ENCODE results near the gene TAF15.

TAF15 gene

GRCh38 chr17:35812456-35812855 lies 3.2 kb downstream of the TAF15 start:
- H4K20me1 ChIP-seq (ENCODE audit: insufficient read depth): peaks cover 29% of the 10 kb centered on the region
- no peak overlapping the region for H2AFZ ChIP-seq (ENCODE audit: low read depth)
- TF ChIP-seq, protein P1, sequence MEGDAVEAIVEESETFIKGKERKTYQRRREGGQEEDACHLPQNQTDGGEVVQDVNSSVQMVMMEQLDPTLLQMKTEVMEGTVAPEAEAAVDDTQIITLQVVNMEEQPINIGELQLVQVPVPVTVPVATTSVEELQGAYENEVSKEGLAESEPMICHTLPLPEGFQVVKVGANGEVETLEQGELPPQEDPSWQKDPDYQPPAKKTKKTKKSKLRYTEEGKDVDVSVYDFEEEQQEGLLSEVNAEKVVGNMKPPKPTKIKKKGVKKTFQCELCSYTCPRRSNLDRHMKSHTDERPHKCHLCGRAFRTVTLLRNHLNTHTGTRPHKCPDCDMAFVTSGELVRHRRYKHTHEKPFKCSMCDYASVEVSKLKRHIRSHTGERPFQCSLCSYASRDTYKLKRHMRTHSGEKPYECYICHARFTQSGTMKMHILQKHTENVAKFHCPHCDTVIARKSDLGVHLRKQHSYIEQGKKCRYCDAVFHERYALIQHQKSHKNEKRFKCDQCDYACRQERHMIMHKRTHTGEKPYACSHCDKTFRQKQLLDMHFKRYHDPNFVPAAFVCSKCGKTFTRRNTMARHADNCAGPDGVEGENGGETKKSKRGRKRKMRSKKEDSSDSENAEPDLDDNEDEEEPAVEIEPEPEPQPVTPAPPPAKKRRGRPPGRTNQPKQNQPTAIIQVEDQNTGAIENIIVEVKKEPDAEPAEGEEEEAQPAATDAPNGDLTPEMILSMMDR (conservative IDR thresholded peaks at IDR 0.05; ENCODE audit: low read depth, low read length): no peak
- no peak overlapping the region for H3K27ac ChIP-seq
- H3K79me2 ChIP-seq (ENCODE audit: insufficient read depth, low read depth): peaks cover 82% of the 10 kb centered on the region
- no peak overlapping the region for H3K9ac ChIP-seq
- H3K4me2 ChIP-seq: no peak overlapping the region
- no peak overlapping the region for H3K4me3 ChIP-seq (IDR thresholded peaks at IDR 0.05; ENCODE audit: insufficient read depth, low read depth, low read length)
- H3K27me3 ChIP-seq (ENCODE audit: insufficient read depth, low read depth): no peaks in the 10 kb centered on the region
- H3K36me3 ChIP-seq (ENCODE audit: insufficient read depth): no peaks in the 10 kb centered on the region
- peaks cover 41% of the 10 kb centered on the region for H3K4me1 ChIP-seq (ENCODE audit: low read depth, poor library complexity, severe bottlenecking)

- Histone ChIP-seq H3K36me3 (ENCODE audit: insufficient read depth) (0 out of 2 replicates have a peak, but pooled peaks cover 6% of the 10 kb centered on the region), H3K4me1 (ENCODE audit: low read depth, poor library complexity, severe bottlenecking) (peaks cover 17% of the 10 kb centered on the region), H3K4me2 (no peak overlapping the region), H3K27me3 (ENCODE audit: insufficient read depth, low read depth) (no peaks in the 10 kb centered on the region), H3K27ac (no peak overlapping the region), H3K79me2 (ENCODE audit: insufficient read depth, low read depth) (peaks cover 96% of the 10 kb centered on the region), H3K4me3 (IDR thresholded peaks at IDR 0.05; ENCODE audit: insufficient read depth, low read depth, low read length) (no peak overlapping the region), H4K20me1 (ENCODE audit: insufficient read depth) (peaks cover 18% of the 10 kb centered on the region), H2AFZ (ENCODE audit: low read depth) (no peak overlapping the region), H3K9ac (no peak overlapping the region)
- TF ChIP-seq, protein P1 (conservative IDR thresholded peaks at IDR 0.05; ENCODE audit: low read depth, low read length): no peak
These were observed 7.4 kb downstream of the TAF15 start for GRCh38 chr17:35816723-35817122.

- Histone ChIP-seq H3K79me2 (ENCODE audit: insufficient read depth, low read depth) (peaks cover 96% of the 10 kb centered on the region), H3K27ac (no peak overlapping the region), H3K9ac (no peak overlapping the region), H4K20me1 (ENCODE audit: insufficient read depth) (peaks cover 14% of the 10 kb centered on the region), H3K27me3 (ENCODE audit: insufficient read depth, low read depth) (no peaks in the 10 kb centered on the region), H3K4me2 (no peak overlapping the region), H3K36me3 (ENCODE audit: insufficient read depth) (0 out of 2 replicates have a peak, but pooled peaks cover 6% of the 10 kb centered on the region), H3K4me3 (IDR thresholded peaks at IDR 0.05; ENCODE audit: insufficient read depth, low read depth, low read length) (no peak overlapping the region), H3K4me1 (ENCODE audit: low read depth, poor library complexity, severe bottlenecking) (peaks cover 14% of the 10 kb centered on the region), H2AFZ (ENCODE audit: low read depth) (no peak overlapping the region)
- TF ChIP-seq, protein P1 (conservative IDR thresholded peaks at IDR 0.05; ENCODE audit: low read depth, low read length): no peak
These were observed 7.9 kb downstream of the TAF15 start for GRCh38 chr17:35817196-35817595.

DNA sequence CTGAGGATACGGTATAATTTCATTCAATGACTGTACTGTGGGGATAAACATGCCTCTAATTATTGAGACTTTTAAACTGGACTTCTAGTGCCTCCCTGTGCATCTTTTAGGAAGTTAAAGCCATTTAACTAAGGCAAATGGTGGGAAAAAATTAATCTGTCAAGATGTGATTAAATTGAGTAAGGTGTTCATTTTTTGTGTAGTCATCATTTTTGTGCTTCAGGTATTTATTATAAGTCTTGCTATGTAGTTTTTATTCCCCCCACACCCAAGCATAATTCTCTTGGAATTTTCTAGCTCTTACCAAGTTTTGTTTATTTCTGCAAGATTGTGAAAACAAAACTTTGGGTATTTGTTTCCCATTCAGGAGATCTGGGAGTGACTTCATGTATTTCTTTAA lies 10.2 kb downstream of the TAF15 start:
- H3K4me3 ChIP-seq (IDR thresholded peaks at IDR 0.05; ENCODE audit: insufficient read depth, low read depth, low read length): no peak overlapping the region
- H3K9ac ChIP-seq: no peak overlapping the region
- H3K4me2 ChIP-seq: no peak overlapping the region
- H3K27ac ChIP-seq: no peak overlapping the region
- no peaks in the 10 kb centered on the region for H3K27me3 ChIP-seq (ENCODE audit: insufficient read depth, low read depth)
- H4K20me1 ChIP-seq (ENCODE audit: insufficient read depth): peaks cover 12% of the 10 kb centered on the region
- H2AFZ ChIP-seq (ENCODE audit: low read depth): no peak overlapping the region
- H3K79me2 ChIP-seq (ENCODE audit: insufficient read depth, low read depth): peaks cover 76% of the 10 kb centered on the region
- 0 out of 2 replicates have a peak, but pooled peaks cover 6% of the 10 kb centered on the region for H3K36me3 ChIP-seq (ENCODE audit: insufficient read depth)
- no peaks in the 10 kb centered on the region for H3K4me1 ChIP-seq (ENCODE audit: low read depth, poor library complexity, severe bottlenecking)
- TF ChIP-seq, protein P1 (conservative IDR thresholded peaks at IDR 0.05; ENCODE audit: low read depth, low read length): no peak

All from KMS-11 (cell line).